ENCODE data around the gene PLPP6.

DNA sequence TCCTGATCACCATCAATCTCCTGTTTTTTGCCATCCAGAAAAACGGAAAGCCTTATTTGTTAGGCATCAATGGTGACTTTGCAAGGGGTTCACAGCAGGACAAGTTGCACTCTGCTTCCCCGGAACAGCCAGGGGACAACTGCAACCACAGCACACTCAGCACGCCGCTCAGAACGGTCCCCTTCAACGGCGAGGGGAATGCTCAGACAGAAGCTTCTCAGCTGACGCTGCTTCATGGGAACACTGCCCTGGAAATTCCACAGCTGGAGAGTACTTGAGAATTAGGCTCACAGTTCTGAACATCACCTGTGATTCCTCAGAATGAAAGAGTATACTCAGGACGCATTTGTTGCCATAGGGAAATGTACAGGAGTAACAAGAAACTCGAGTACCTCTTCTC lies 40.1 kb upstream of the PLPP6 start:
- TF ChIP-seq, protein P1, sequence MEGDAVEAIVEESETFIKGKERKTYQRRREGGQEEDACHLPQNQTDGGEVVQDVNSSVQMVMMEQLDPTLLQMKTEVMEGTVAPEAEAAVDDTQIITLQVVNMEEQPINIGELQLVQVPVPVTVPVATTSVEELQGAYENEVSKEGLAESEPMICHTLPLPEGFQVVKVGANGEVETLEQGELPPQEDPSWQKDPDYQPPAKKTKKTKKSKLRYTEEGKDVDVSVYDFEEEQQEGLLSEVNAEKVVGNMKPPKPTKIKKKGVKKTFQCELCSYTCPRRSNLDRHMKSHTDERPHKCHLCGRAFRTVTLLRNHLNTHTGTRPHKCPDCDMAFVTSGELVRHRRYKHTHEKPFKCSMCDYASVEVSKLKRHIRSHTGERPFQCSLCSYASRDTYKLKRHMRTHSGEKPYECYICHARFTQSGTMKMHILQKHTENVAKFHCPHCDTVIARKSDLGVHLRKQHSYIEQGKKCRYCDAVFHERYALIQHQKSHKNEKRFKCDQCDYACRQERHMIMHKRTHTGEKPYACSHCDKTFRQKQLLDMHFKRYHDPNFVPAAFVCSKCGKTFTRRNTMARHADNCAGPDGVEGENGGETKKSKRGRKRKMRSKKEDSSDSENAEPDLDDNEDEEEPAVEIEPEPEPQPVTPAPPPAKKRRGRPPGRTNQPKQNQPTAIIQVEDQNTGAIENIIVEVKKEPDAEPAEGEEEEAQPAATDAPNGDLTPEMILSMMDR (IDR thresholded peaks at IDR 0.05; ENCODE audit: control extremely low read depth in 1 of 3, insufficient read depth in 1 of 3, low read depth in 1 of 3, low read length in 3 of 3) = no peak
- TF ChIP-seq SIX5 (IDR thresholded peaks at IDR 0.05; ENCODE audit: low read depth, low read length) = no peak
- TF ChIP-seq POLR2AphosphoS5 (IDR thresholded peaks at IDR 0.05; ENCODE audit: low read depth, low read length) = no peak
- TF ChIP-seq RAD21 (IDR thresholded peaks at IDR 0.05 in 1 of 2, conservative IDR thresholded peaks at IDR 0.05 in 1 of 2; ENCODE audit: low read depth in 2 of 2, low read length in 2 of 2) = no peak
- no peak for TF ChIP-seq POLR2A (IDR thresholded peaks at IDR 0.05; ENCODE audit: control extremely low read depth in 1 of 2, low read depth in 2 of 2, low read length in 2 of 2)

Data from H1 (cell line).